ENCODE results near the gene NEGR1.

NEGR1 gene

GRCh38 chr1:72229893-72230292 is 52.4 kb downstream of the NEGR1 start:
- no peak for DNase-seq

GRCh38 chr1:72227667-72228066 is 54.7 kb downstream of the NEGR1 start:
- DNase-seq: no peak

- DNase-seq: no peak
These were observed 57.8 kb downstream of the NEGR1 start for GRCh38 chr1:72224506-72224905.

- DNase-seq: no peak
These were observed 60.5 kb downstream of the NEGR1 start for GRCh38 chr1:72221811-72222210.

GRCh38 chr1:72218141-72218739 is 64.1 kb downstream of the NEGR1 start:
- DNase-seq: no peak

- no peak for DNase-seq
These were observed 75.3 kb downstream of the NEGR1 start for GRCh38 chr1:72207059-72207458.

GRCh38 chr1:72202761-72203160 is 79.6 kb downstream of the NEGR1 start:
- DNase-seq: no peak

- no peak for DNase-seq
These were observed 84.6 kb downstream of the NEGR1 start for GRCh38 chr1:72197786-72198185.

- DNase-seq: no peak
These were observed 95.5 kb downstream of the NEGR1 start for GRCh38 chr1:72186733-72187307.

GRCh38 chr1:72184099-72184701 is 98.1 kb downstream of the NEGR1 start:
- DNase-seq: no peak

- no peak for DNase-seq
These were observed 99.5 kb downstream of the NEGR1 start for GRCh38 chr1:72182859-72183258.

GRCh38 chr1:72178266-72178665 is 104.1 kb downstream of the NEGR1 start:
- no peak for DNase-seq

GRCh38 chr1:72177711-72178110 is 104.6 kb downstream of the NEGR1 start:
- no peak for DNase-seq

- DNase-seq: no peak
These were observed 112.1 kb downstream of the NEGR1 start for GRCh38 chr1:72170246-72170645.

- no peak for DNase-seq
These were observed 115.9 kb downstream of the NEGR1 start for GRCh38 chr1:72166426-72166825.

GRCh38 chr1:72150508-72150907 is 131.8 kb downstream of the NEGR1 start:
- no peak for DNase-seq

GRCh38 chr1:72141875-72142274 is 140.5 kb downstream of the NEGR1 start:
- no peak for DNase-seq

GRCh38 chr1:72140222-72140621 is 142.1 kb downstream of the NEGR1 start:
- no peak for DNase-seq

GRCh38 chr1:72137656-72138055 is 144.7 kb downstream of the NEGR1 start:
- no peak for DNase-seq

GRCh38 chr1:72129869-72130268 is 152.5 kb downstream of the NEGR1 start:
- no peak for DNase-seq

- no peak for DNase-seq
These were observed 160.0 kb downstream of the NEGR1 start for GRCh38 chr1:72122099-72122880.

- no peak for DNase-seq
These were observed 162.8 kb downstream of the NEGR1 start for GRCh38 chr1:72119491-72119890.

- no peak for DNase-seq
These were observed 164.7 kb downstream of the NEGR1 start for GRCh38 chr1:72117621-72118020.

- no peak for DNase-seq
These were observed 167.0 kb downstream of the NEGR1 start for GRCh38 chr1:72115290-72115689.
